Vagina (tissue), 2 donors: Measurements from ENCODE around the gene DENND2C.

Experiments used
- CTCF ChIP-seq, 3 experiments: fragments of 450-650 bp in 2 of 3; fragments of 200-600 bp in 1 of 3; sonication (generic) in 1 of 3; IDR thresholded peaks; one replicate each; pipeline ENCODE4 v1.5.1; 2017 to 2019; ENCODE audit warnings: antibody characterized with exemption in 3 of 3, mild to moderate bottlenecking in 2 of 3, moderate library complexity in 2 of 3
- POLR2A ChIP-seq, 2 donors: fragments of 450-650 bp; IDR thresholded peaks; one replicate each; pipeline ENCODE4 v1.6.1; 2017; ENCODE audit warnings: antibody characterized with exemption in 2 of 2, mild to moderate bottlenecking in 2 of 2, moderate library complexity in 2 of 2
- POLR2AphosphoS5 ChIP-seq, 2 donors: sonication (generic); formaldehyde crosslinking; IDR thresholded peaks; one replicate each; pipeline ENCODE4 v1.9.0; 2017; ENCODE audit warnings: antibody characterized with exemption in 2 of 2, mild to moderate bottlenecking in 2 of 2, low read depth in 1 of 2; ENCODE audit not compliant: insufficient read depth in 1 of 2

GRCh38 chr1:114551400-114551799 lies 118.4 kb downstream of the DENND2C start:
- TF ChIP-seq CTCF (IDR thresholded peaks at IDR 0.05) (no peak), POLR2AphosphoS5 (IDR thresholded peaks at IDR 0.05; ENCODE audit: insufficient read depth in 1 of 2, low read depth in 1 of 2) (no peak), POLR2A (IDR thresholded peaks at IDR 0.05) (no peak)
